CD4-positive, alpha-beta T cell treated with Interleukin-15 for 1 hour (primary cell): Measurements from ENCODE around the gene ANO8.

ENCODE experiments used
- DNase-seq: peaks from one replicate; pipeline ENCODE4 v3.0.0-alpha.2; 2020

Gene ANO8

GRCh38 chr19:17328517-17329365 lies 5.9 kb downstream of the ANO8 start:
- DNase-seq: peak; percentile 37

DNA sequence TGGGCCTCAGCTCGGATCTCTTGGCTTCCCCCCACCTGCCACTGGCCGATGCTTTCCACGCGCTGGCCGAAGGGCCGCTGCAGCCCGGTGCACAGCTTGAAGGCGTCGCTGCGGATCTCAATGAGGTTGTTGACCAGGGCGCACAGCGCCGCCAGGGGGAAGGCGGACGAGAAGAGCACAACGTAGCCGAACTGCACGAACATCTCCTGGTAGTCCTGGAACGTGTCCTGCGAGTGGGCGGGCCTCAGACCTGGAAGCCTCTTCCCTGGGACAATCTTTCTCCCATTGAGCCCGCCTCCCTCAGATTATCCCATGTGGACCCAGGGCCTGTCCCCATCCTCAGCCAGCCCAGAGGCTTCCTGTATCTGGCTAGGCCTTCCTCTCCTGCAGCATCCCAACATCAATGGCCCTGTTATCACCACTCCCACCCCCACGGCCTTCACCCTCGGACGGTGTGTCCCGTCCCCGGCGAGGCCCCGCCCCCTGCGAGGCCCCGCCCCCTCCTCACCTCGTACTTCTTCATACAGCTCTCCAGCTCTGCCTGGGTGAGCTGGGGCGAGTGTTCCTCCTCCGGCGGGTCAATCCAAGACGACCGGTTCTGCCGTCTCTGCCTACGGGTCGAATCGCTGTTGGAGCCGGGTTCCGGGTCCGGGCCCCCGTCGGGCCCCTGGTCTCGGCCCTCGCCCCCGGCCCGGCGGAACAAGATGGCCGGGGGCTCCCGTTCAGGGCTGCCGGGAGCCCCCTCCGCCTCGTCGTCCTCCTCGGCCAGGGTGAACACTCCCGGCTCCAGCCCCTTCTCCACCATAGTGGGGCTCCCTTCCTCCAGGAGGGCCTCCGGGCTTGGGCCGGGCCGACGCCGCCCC lies 6.8 kb downstream of the ANO8 start:
- DNase-seq: peak; percentile 66

- DNase-seq: no peak
These were observed 7.5 kb downstream of the ANO8 start for GRCh38 chr19:17327068-17327653.

- DNase-seq: no peak
These were observed 8.1 kb downstream of the ANO8 start for GRCh38 chr19:17326595-17326966.

DNA sequence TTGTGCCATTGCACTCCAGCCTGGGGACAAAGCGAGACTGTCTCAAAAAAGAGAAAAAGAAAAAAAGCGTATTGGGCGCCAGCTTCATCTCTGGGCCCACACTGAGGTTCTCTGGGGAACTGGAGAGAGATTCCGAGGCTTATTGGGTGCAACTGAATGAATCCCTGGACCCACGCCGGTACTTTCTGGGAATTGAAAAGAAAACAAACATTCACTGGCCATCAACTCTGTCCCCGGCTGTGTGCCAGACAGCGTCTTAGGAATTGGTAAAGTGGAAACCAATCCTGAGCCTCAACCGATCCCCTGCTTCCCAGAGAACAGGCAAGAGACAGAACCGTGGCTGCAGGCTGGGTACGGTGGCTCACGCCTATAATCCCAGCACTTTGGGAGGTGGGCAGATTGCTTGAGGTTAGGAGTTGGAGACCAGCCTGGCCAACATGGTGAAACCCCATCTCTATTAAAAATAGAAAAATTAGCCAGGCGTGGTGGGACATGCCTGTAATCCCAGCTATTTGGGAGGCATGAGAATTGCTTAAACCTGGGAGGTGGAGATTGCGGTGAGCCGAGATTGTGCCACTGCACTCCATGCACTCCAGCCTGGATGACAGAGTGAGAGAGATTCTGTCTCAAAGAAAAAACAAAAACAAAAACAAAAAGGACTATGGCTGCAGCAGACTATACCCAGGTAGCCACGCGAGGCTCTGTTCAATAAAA lies 8.6 kb downstream of the ANO8 start:
- no peak for DNase-seq

DNA sequence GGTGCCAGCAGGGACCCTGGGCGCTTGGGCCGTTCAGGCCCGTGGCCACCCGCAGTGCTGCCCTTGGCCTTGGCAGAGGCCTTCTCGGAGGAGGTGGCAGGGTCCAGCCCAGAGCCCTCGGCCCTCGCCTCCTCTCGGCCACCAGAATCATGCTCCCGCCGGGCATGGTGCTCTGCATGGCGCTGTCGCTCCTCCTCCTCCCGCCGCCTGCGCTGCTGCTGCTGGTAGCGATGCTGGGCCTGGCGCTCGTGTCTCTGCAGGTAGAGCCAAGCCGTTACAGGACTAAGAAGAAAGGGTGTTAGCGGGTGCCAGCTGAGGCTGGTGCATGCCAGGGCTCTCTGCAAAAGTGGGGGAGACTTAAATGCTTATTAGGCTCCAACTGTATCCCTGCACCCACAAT lies 9.5 kb downstream of the ANO8 start:
- DNase-seq: no peak

DNA sequence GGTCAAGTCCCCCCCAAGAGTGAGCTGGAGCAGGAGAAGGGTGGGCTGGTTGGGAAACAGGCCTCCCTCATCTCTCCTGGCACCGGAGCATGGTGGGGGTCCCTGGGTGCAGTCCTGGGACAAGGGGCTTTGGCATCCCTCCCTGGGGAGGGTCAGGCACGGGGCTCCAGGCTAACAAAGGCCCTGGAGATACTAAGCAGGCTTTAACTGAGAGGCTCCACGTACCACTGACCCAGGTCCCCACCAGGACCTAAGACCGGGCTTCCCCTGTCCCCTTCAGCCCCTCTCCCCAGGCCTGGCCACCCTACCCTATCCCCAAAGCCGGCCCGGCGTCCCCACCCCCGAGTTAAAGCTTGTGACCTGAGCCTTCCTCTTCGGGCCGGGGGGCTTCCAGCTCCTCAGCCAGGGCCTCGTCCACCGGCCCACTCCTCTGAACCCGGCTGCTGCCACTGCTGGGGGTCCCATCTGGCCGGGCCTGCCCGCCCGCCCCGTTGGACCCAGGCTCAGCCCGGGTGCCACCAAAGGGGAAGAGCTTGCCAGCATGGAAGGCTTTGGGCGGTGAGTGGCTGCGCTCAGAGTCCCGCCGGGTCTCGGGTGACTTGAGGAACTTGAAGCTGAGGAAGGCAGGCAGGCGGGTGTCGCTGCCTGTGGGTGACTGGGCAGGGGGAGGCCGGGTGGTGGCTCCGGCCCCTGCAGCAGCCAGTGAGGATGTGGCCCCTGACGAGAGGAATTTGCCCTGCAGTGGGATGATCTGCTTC lies 10.1 kb downstream of the ANO8 start:
- DNase-seq: no peak

- DNase-seq: no peak
These were observed 10.7 kb downstream of the ANO8 start for GRCh38 chr19:17323964-17324332.

DNA sequence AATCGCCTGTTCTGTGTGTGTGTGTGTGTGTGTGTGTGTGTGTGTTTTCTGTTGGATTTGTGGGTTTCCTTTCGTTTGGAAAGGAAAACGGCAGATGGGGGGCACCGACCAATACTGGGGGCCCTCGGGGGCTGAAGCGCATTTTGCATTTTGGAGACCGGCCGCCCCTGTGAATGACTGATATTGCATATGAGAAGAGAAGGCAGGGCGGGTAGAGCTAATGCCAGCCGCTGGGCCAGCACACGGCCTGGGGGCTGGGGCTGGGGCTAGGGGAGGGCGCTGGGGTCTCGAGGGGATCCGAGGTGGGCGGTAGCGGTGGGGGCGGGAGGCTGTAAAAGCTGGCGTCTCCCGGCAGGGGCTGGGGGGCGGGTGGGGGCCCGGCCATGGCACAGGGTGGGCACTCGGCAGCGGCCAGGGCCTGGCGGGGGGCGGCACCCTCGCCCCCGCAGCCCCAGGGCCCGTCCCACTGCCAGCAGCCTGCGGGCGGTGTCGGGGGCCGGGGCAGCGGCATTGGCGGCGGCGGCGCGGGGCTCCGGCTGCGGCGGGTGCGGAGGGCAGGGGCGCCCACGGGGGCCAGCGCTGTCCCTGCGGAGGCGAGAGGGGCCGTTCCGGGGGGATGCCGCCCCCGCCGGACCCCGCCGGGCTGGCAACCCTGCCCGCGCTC lies 11.2 kb downstream of the ANO8 start:
- no peak for DNase-seq

DNA sequence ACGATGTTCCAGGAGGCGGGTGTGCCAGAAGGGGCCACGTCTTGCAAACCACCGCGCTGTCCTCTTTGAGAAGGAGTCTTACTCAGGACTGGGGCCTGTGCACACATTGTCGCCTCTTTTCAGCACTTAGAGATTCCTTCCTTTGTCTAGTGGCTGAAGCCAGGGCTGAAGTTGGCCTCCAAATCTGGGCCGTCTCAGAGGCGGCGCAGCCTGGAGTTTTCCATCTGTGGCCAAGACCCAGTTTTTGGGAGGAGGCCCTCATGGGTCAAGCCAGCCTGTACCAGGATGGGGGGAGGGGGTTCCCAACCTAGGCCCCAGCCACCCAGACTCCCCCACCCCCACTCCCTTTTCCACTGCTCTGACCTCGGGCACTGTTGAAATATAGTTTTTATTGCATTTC lies 11.8 kb downstream of the ANO8 start:
- DNase-seq: no peak

DNA sequence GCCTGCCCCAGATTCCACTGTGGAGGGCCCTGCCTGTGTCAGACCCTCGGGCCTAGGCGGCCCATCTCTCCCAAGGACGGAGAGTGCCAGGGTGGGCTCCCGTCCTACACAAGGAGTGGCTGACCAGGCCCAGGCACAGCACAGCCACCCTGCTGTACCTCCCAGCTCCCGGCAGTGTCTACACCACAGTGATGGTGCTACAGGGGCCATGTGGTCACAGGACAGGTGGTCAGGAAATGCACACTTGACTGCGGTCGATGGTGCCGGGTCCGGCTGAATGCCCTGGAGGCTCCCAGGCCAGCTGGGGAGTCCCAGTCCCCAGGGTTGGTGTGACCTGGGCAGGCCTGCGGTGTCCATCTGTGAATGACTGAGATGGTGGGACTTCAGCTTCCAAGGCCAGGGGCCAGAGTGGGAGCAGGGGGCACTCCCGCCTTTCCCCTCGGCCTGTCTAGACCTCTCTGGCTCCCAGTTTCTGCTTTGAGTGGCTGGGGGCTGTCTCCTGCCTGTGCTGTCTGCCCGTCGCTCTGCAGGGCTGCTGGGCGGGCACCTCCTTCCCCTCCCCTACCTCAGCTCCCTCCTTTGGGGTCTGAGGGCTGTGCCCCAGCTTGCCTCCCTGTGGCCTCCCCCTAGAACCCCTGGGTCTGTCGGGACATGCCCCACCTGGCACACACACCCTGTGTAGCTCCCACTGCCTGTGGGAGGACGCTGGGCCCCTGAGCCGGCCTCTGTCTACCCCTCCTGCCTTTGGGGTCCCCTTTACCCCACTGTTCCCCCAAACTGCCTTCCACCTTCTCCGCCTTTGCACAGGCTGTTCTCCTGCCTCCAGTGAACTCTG lies 12.8 kb downstream of the ANO8 start:
- DNase-seq: no peak

DNA sequence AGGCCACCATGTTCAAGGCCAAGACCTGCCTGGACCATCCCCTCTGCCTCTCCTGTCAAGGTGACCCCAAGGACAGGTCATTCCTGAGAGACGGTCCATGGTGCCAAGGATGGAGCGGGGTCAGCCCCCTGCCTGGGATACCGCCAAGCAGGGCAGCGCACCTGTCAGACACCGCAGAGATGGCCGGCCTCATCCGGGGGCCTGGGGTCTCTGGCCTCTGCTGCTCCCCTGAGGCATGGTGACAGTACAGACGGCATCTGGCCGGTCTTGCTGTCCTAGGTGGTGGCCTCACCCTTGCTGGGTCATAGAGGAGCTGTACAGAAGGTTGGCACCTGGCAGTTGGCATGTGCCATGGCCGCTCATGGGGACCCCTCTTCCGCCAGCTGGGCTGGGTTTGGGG lies 14.2 kb downstream of the ANO8 start:
- no peak for DNase-seq

- DNase-seq: no peak
These were observed 15.0 kb downstream of the ANO8 start for GRCh38 chr19:17319473-17320238.

GRCh38 chr19:17318966-17319365 lies 15.7 kb downstream of the ANO8 start:
- DNase-seq: no peak

DNA sequence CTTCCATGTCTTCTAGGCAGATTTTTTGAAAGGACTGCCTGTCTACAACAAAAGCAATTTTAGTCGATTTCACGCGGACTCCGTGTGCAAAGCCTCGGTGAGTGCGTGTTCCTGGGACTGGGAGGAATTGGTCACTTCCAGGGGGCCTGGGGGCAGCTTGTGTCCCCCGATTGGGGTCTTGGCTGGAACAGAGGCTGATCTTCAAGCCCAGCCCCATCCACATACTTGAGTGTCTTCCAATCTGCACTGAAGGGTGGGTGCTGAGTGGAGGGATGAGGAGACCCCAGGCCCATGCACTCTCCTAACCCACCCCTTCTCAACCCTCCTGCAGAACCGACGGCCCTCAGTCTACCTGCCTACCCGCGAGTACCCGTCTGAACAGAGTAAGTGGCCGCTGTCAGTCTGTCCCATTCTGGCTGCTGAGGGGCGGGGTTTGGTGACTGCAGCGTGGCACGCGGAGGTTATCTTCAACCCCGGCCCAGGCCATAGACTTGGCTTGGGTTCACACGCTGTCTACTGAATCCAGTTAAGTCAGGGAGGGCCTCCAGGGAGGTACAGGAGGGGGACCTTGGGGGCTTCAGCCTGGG lies 20.6 kb downstream of the ANO8 start:
- no peak for DNase-seq

- DNase-seq: no peak
These were observed 22.2 kb downstream of the ANO8 start for GRCh38 chr19:17312189-17313113.

GRCh38 chr19:17311455-17312188 lies 23.0 kb downstream of the ANO8 start:
- no peak for DNase-seq

- DNase-seq: no peak
These were observed 24.6 kb downstream of the ANO8 start for GRCh38 chr19:17309965-17310461.
